HG02981 (cell line): Measurements from ENCODE around the gene RRP8.

Source experiments
- ATAC-seq: cut with Tn5 transposase; IDR thresholded peaks from one replicate; pipeline ENCODE4 v1.9.1; 2021; ENCODE audit warnings: mild to moderate bottlenecking, moderate library complexity; ENCODE audit not compliant: unreplicated experiment

Gene RRP8

DNA sequence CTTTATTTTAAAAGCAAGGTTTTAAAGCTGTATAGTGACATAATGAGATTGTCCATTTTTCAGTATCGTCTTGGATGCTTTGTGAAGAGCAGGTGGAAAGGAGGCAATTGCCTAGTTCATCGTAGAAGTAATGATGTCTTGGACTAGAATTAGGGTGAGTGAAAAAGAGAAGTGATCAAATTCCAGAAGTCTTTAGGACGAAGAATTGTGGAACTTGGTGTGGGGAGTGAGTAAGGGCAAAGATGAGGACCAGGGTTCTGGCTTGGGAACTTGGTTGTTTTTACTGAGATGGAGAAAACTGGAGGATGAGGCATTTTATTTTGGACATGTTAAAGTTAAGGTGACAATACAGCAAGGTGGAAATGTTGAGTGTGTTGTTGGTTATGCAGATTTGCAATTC is 1.4 kb upstream of the RRP8 start:
- no peak for ATAC-seq

DNA sequence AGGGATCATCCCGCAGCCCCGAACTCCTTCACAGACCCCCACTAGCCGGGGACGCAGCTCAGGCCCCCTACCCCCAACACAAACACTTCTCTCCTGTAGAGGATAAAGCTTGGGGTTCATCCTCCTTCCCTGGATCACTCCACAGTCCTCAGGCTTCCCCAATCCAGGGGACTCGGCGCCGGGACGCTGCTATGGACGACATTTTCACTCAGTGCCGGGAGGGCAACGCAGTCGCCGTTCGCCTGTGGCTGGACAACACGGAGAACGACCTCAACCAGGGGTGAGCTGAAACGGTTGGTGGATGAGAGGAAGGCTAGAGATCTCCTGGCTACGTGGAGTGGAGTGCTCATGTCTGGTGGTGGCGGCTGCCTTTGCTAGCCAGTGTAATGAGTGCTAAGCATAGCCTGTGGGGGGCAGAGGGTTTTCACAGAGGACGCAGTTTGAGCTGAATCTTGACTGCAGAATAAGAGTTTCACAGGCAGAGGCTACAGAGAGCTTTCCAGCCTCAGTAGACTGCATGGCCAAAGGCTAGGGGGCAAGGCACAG is 738 bp upstream of the RRP8 start:
- peak; percentile 34 for ATAC-seq

DNA sequence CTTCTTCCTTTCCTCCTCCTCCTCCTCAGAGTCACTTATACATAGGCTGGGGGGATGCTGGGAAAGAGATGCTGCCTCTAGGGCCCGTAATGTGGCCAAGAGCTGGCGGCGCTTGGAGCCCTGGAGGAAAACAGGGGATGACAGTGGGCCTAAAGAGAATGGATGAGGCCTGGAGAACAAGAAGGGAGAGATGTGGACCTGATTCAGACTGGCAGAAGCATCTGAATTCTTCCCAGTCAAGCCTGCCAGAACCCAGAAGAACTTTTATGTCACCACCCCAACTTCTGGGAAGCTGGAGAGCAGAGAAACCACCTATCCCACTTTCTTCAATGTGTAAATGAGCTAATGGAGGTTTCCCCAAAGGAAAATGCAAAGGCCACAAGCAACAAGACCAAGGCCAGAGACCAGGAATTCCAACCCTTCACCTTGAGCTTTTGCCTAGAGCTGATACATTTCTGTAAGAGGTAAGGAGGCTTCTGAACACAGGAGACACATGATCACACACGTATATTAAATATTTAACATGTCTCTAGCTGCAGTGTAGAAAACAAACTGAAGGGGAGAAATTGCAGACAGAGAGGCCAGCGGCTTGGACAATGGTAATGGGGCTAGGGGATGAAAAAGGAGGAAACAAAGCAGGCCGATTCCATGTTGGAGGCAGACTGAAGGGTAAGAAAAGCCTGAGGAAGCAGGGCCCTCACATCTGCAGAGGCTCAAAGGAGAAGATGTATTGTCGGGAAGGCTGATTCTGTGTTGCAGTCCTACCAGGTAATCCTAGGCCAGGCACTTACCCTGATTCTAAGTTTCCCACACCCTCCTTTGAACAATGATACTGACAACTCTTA is 1.1 kb downstream of the RRP8 start:
- ATAC-seq: no peak

DNA sequence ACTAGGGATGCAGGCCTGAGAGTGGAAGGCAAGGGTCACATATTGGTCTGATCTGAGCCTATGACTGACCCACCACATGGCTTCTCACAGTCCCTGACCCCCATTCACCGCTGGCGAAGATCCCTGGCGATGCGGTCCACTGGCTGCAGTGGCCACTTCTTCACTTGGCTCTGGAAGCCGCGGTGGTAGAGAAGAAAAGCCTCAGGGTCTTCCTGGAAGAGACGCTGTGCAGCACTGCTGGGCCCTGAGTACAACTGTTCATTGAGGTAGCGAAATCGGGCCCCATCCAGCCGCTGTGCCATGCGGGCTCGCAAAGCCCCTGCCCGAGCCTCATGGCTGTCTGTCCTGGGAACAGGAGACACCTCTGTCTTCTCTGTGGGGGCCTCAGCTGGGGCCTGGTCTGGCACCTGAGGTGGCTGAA is 2.4 kb downstream of the RRP8 start:
- no peak for ATAC-seq

DNA sequence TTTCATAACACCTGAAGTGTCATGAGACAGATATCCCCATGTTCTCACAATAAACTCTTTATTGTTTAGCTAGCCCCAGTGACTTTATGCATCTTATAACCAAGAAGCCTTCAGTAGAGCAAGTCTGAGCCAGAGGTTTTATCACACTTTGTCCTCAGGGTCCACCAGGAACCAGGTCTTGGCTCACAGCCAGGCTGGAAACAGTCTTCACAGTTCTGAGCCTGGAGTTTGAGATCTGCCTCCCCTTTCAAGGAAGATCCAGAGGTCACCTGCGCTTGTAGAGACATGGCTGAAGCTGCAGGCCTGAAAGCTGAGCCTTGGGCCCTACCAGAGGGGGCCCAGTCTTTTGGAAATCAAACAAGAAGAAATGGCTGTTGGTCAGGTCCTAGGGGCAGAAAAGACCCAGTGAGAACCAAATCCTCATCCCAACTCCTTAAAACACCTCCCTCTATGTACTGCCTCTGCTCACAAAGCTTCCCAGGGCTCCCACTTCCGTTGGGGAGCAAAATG is 3.5 kb downstream of the RRP8 start:
- no peak for ATAC-seq

DNA sequence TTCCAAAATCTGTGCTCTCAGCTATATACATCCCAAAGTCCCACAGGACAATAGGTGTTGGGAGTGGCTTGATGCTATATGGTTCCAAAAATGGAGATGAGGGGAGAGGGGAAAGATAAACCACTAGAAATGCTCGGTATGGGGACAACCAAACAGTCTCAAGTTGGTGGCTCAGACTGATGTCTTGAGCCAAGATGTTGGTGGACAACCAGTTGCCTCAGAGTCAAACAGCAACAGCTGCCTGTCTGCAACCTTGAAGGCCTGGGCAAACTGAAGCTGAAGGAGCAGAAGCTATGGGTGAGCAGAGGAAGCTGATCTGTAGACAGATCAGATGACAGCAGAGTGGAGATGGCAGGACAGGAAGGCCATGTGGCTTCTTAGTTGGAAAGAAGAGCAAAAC is 4.0 kb downstream of the RRP8 start:
- no peak for ATAC-seq

DNA sequence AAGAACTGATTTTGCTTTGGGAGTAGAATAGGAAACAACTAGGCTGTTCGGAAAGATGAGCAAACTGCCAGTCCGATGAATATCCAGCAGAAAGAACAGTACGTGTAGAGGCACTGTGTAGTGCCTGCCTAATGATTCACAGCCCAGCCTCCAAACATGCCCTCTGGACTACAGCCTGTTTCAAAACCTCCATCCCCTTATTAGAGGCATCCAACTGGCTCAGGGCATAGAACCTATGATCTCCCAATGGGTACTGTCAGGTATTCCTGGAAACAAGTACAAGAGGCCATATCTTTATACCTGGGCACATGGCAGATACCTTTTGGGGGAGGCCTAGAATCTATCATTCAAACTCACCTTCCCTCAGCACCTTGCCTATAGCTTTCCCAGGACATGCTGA is 4.9 kb downstream of the RRP8 start:
- ATAC-seq: no peak

DNA sequence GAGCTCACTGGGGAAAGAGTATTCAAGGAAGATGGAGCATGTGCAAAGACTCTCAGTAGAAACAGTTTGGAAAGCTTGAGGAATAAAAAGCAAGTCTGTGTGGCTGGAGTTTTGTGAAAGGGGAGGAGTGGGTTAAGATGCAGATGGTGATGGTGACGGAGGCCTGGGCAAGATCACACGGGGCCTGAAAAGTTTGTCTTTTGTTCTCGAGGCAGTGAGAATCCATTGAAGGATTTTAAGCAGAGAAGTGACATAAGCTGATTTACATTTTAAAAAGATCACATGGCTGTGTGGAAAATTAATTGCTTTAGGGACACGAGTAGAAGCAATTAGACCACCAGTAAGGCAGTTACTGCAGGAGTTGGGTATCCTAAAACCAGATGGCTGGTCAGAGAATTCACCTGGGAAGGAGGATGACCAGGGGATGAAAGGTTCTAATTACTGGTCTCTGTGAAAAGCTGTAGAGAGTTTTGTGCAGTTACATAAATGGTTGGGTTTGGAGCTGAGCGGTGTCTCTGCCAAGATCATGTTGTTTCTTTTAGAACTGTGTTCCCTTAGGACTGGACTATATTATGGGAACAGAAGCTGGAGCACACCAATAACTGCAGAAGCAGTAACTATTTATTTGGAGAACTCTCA is 7.1 kb downstream of the RRP8 start:
- no peak for ATAC-seq

DNA sequence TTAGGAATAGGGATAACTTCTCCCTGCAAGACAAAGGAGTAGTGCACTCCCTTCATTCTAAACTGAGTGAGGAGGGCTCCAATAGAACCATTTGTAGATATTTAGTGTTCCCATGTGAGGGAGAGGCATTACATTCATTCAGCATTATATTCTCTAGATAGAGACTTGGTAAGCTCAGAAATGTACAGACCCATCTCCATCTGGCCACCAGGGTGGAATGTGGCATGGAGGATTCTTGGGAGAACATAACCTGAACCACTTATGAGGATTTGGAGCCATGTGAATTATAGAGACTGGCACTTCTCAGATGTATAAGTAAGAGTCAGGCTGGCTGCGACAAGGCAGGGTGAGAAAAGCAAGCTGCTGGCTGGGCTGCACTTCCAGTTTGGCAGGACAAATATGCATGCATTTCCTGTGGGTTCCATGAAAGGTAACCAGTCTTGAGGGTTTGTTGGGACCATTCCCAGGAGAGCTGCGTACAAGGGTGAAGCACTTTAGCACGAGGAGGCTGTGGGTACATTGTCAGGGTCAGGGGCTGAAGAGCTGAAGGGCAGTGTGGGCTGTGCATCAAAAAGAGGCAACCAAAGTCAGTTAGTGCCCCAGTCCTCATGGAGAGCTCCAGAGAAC is 9.2 kb downstream of the RRP8 start:
- ATAC-seq: no peak

DNA sequence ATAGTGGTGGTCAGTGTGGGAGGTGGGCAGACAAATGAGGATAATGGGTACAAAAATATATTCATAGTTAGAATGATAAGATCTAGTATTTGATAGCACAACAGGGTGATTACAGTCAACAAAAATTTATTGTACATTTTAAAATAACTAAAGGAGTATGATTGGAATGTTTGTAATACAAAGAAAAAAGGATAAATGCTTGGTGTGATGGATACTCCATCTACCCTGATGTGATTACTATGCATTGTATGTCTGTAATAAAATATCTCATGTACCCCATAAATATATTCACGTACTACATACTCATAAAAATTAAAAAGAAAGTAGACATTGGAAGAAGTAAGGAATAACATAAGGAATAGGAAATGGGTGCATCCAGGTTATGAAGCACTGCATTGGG is 15.4 kb downstream of the RRP8 start:
- no peak for ATAC-seq

DNA sequence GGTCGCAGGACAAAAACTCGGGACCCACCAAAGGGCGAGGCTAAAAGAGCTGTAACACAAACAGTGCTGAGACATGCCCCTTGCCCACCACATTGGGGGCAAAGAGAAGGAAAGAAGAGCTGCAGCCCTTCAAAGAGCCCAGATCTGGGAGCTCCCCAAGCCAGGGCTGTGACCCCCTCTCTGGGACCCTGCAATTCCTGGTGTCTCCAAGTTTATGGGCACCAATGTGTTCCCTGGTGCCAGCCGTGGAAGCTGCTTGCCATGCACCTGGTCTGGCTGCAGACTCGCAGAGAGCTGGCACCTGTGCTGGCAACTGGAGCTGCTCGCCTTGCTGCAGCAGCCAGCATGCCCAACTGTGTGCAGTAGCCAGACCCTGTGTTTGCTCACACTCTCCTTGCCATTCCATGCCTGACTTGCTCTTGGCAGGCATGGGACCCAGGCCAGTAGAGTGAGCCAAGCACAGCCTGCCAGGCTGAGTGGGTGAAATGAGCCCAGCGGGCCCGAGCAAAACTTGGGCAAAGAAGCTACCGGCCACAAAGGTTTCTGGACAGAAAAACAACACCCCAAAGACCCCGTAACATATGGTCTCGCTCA is 16.0 kb downstream of the RRP8 start:
- ATAC-seq: no peak

DNA sequence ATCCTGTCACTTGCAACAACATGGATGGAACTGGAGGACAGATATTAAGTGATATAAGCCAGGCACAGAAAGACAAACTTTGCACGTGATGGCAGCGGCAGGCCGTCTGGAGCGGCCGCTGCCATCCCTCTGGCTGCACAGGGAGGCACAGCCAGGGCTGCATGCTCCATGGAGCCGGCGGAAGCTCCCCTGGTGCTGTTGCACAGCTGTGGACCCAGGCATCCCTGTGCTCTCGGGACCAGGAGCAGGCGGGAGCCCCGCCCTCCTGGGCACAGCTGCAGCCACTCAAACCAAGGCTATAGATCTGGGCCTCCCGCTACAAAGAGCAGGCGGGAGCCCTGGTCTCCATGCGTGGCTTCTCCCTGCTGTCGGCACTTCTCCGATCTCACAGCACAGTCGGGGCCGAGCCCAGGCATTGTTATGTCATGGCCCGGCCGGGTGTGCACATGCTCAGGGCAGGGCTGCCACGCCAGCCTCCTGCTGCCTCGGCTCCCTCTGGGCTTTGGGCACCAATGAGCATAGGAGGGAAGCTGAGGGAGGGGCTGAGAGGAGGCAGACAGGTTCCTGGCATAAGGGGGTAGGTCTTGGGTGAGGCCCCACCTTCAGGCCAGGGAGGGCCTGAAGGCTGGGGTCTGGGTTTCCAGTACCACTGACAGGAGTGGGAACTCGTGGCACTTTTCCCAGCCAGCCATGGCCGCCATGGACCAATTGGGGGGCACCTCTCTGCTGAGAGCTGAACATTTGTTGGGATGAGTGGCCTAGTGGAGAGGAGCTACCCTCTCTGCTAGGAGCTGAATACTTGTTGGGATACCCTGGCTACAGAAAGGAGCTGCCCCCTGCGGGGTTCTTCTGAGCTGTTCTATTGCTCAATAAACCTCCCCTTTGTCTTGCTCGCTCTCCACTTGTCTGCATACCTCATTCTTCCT is 16.7 kb downstream of the RRP8 start:
- no peak for ATAC-seq

DNA sequence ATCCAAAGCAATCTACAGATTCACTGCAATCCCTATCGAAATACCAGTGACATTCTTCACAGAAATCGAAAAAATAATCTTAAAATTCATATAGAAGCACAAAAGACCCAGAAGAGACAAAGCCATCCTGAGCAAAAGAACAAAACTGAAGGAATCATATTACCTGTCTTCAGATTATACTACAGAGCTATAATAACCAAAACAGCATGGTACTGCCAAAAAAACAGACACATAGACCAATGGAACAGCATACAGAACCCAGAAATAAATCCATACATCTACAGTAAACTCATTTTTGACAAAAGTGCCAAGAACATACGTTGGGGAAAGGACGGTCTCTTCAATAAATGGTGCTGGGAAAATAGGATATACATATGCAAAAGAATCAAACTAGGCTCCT is 18.9 kb downstream of the RRP8 start:
- ATAC-seq: no peak

DNA sequence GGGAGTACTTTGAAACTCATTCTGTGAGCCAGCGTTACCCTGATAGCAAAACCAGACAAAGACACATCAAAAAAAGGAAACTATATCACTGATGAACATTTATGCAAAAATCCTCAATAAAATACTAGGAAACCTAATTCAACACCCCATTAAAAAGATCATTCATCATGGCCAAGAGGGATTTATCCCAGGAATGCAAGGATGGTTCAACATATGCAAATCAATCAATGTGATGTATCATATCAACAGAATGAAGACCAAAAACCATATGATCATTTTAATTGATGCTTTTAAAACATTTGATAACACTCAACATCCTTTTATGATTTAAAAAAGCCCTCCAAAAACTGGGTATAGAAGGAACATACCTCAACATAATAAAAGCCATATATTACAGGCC is 19.8 kb downstream of the RRP8 start:
- no peak for ATAC-seq

DNA sequence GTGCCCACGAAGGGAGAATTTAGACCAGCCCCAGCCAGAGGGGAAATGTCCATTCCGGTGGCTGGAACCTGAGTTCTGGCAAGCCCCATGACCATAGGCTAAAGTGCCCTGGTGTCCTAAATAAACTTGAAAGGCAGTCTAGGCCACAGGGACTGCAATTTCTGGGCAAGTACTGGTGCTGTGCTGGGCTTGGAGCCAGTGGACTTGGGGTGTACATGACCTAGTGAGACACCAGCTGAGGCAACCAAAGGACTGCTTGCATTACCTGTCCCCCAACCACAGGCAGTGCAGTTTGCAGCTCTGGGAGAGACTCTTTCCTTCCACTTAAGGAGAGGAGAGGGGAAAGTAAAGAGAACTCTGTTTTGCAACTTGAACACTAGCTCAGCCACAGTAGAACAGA is 23.7 kb downstream of the RRP8 start:
- ATAC-seq: no peak

DNA sequence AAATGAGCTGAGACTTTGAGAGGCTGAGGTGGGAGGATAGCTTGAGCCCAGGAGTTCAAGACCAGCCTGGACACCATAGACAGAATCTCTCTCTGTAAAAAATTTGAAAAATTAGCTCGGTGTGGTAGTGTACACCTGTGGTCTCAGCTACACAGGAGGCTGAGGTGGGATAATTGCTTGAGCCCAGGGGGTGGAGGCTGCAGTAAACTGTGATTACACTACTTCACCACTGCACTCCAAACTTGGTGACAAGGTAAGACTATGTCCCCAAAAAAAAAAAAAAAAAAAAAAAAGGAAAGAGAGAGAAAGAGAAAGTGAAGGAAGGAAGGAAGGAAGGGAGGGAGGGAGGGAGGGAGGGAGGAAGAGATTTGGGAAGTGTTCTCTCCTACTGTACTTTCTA is 25.3 kb downstream of the RRP8 start:
- no peak for ATAC-seq

DNA sequence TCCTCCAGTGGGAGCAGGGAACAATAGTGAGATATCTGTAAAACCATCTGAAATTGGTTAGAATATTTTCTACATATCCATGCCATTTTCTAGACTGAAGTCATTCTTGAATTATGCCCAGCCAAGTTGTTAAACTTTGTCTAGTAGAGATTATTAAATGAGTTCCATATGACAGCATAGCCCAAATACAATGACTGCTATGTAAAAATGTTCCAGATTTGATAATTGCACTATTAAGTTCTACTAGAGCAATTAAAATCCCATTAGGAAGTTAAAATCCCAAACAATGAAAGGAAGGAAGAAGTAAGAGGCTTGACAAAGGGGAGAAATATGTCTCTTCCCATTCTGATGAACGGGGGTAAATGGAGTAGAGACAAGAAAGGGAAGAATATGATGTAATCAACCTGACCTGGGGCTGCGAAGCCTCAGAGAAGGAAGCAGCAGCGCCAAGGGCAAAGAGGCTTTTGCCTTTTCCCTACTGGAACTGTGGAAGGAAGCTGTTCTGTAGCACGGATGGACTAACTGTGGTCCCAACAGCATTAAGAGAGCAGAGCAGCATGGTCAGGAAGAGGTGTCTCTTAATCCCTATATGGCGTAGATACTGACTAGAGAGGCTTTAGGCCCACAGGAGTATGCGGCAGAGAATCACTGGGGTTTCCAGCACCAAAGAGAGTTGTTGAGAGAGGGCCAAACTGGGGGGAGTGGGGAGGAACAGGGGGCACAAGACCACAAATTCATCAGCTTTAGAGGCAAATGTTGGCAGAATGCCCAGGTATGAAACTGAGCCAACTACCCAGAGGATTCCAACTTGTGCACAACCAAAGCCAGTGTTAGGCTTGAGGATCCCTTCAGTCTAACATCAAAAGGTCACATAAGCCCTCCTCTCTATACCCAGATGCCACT is 26.7 kb downstream of the RRP8 start:
- ATAC-seq: no peak

DNA sequence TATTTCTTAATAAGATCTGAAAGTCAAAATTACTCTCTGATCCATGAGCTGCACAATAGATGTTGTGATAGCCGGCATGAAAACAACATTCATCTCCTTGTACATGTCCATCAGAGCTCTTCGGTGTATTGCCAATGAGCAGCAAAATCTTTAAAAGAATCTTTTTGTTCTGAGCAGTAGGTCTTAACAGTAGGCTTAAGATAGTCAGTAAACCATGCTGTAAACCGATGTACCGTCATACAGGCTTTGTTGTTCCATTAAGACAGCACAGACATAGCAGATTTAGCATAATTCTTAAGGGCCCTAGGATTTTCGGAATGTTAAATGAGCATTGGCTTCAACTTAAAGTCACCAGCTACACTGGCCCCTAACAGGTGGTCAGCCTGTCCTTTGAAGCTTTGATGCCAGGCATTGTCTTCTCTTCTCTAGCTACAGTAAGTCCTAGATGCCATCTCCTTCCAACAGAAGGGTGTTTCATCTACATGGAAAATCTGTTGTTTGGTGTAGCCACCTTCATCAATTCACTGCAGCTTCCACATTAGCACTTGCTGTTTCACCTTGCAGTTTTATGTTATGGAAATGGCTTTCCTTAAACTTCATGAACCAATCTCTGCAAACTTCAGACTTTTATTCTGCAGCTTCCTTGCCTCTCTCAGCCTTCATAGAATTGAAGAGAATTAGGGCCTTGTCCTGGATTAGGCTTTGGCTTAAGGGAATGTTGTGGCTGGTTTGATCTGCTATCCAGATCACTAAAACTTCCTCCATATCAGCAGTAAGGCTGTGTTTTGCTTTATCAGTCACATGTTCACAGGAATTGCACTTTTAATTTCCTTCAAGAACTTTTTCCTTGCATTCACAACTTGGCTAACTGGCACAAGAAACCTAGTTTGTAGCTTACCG is 28.4 kb downstream of the RRP8 start:
- no peak for ATAC-seq
